Suppressor macrophage treated with lipopolysaccharide for 4 hours (primary cell): Measurements from ENCODE around the gene OBSCN.

Experiments
- DNase-seq: peaks from one replicate; pipeline ENCODE4 v3.0.0-alpha.2; 2020

OBSCN gene

DNA sequence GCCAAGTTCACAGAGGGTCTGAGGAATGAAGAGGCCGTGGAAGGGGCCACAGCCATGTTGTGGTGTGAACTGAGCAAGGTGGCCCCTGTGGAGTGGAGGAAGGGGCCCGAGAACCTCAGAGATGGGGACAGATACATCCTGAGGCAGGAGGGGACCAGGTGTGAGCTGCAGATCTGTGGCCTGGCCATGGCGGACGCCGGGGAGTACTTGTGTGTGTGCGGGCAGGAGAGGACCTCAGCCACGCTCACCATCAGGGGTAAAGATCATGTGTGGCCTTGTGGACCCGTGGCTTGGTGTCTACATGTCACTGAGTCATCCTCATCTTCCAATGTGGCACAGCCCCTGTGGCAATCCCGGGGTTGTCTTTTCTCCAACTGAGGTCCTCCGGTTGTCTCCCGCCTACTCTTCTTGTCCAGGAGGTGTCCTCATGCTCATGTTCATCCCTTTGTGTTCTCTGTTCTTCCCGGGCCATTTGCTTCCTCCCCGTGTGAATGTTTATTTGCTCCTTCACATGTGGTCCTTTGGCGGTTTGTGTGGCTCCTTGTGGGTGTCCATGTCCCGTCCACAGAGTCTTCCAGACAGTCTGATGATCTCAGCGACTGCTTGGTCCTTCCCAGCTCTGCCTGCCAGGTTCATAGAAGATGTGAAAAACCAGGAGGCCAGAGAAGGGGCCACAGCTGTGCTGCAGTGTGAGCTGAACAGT lies 84.2 kb downstream of the OBSCN start:
- no peak for DNase-seq

GRCh38 chr1:228292609-228292911 lies 84.7 kb downstream of the OBSCN start:
- no peak for DNase-seq

DNA sequence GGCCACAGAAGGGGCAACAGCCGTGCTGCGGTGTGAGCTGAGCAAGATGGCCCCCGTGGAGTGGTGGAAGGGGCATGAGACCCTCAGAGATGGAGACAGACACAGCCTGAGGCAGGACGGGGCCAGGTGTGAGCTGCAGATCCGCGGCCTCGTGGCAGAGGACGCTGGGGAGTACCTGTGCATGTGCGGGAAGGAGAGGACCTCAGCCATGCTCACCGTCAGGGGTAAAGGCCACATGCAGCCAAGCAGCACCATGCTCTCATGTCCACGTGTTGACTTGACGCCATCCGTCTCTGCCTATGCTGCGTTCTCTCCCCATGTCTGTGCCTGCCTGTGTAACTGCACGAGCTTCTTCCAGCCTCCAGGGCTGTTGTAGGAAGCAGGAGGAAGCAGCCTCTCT lies 85.5 kb downstream of the OBSCN start:
- DNase-seq = no peak

GRCh38 chr1:228293816-228294500 lies 86.1 kb downstream of the OBSCN start:
- no peak for DNase-seq

DNA sequence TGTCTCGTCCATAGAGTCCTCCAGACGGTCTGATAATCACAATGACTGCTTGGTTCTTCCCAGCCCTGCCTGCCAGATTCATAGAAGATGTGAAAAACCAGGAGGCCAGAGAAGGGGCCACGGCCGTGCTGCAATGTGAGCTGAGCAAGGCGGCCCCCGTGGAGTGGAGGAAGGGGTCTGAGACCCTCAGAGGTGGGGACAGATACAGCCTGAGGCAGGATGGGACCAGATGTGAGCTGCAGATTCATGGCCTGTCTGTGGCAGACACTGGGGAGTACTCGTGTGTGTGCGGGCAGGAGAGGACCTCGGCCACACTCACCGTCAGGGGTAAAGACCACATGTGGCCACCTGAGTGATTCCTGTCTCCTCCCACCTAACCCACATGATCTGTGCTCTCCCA lies 86.9 kb downstream of the OBSCN start:
- DNase-seq = no peak

GRCh38 chr1:228295201-228295600 lies 87.4 kb downstream of the OBSCN start:
- DNase-seq = no peak

- DNase-seq = no peak
Observed at GRCh38 chr1:228295981-228296380, 88.1 kb downstream of the OBSCN start.

DNA sequence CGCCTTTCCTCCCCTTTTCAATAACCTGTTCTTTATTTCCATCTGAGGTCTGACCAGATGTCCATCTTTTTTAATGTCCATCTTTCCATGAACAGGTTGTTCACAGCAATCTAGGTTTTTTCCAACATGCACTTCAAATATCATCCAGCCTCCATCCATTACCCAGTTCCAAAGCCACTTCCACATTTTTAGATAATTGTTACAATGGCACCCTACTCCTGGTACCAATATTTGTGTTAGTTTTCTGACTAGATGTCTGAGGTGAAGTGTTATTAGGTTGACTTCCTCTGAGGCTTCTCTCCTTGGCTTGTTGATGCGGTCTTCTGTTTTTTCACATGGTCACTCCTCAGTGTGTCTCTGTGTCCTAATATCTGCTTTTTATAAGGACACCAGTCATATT lies 89.4 kb downstream of the OBSCN start:
- DNase-seq = no peak

DNA sequence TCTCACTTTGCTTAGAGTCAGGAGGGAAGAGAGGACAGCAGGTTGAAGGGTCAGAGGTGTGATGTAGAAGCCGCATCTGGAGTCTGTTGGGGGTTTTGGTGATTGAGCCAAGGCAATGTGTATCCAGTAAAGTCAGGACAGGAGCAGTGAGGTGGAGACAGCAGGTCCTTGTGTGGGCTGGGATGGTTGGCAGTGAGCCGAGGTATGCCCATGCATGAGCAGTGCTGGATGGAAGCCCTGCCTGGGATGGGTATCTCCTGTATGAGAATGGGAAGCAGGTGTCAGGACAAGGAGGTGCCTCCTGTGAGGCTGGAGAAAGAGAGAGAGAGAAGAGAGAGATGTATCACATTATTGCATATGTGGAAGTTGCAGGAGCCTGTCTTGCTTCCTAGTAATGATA lies 90.0 kb downstream of the OBSCN start:
- no peak for DNase-seq

DNA sequence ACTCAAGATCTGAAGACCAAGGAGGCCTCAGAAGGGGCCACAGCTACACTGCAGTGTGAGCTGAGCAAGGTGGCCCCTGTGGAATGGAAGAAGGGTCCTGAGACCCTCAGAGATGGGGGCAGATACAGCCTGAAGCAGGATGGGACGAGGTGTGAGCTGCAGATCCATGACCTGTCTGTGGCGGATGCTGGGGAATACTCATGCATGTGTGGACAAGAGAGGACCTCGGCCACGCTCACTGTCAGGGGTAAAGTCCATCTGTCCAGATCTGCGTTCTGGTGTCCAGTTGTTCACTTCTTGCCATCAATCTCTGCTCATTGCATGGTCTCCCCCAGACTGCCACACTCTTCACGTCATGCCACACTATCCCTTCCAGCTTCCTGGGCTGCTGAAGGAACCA lies 90.6 kb downstream of the OBSCN start:
- DNase-seq = no peak

- DNase-seq = no peak
Observed at GRCh38 chr1:228299211-228299610, 91.4 kb downstream of the OBSCN start.

GRCh38 chr1:228299901-228300300 lies 92.1 kb downstream of the OBSCN start:
- DNase-seq = no peak

DNA sequence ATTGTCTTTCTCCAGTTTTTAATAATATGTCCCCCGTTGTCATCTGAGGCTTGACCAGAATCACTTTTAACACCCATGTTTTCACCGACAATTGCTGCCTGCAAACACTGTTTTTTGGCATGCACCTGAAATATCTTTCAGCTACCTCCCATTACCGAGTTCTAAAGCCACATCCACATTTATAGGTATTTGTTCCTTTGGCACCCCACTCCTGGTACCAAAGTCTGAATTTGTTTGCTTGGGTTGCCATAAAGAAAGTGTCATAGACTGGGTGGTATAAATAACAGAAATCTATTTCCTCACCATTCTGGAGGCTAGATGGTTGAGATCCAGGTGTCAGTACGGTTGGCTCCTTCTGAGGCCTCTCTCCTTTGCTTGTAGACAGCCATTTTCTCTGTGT lies 94.2 kb downstream of the OBSCN start:
- no peak for DNase-seq

GRCh38 chr1:228303596-228303995 lies 95.8 kb downstream of the OBSCN start:
- DNase-seq = no peak

DNA sequence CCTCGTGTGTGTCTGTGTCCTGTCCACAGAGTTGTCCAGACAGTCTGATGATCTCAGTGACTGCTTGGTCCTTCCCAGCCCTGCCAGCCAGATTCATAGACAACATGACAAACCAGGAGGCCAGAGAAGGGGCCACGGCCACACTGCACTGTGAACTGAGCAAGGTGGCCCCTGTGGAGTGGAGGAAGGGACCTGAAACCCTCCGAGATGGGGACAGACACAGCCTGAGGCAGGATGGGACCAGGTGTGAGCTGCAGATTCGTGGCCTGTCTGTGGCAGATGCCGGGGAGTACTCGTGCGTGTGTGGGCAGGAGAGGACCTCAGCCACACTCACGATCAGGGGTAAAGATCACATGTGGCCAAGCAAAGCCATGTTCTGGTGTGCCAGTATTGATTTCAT lies 96.4 kb downstream of the OBSCN start:
- no peak for DNase-seq

DNA sequence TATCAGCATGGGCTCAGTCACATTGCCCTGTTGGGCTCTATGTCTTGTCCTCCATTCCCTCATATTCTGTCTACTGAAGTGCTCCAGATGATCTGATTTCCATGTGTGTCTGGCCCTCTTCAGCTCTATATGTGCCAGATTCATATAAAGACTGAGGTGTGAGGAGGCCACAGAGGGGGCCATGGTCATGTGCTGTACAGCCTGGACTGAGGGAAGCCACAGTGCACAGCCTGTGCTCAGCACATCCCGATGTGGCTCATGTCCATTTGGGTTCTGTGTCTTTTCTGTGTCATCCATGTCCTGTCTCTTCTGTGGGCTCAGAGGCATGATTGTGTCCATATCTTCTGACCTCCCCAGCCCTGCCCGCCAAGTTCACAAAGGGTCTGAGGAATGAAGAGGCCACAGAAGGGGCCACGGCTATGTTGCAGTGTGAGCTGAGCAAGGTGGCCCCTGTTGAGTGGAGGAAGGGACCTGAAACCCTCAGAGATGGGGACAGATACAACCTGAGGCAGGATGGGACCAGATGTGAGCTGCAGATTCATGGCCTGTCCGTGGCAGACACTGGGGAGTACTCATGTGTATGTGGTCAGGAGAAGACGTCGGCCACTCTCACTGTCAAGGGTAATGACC lies 97.0 kb downstream of the OBSCN start:
- DNase-seq = no peak

DNA sequence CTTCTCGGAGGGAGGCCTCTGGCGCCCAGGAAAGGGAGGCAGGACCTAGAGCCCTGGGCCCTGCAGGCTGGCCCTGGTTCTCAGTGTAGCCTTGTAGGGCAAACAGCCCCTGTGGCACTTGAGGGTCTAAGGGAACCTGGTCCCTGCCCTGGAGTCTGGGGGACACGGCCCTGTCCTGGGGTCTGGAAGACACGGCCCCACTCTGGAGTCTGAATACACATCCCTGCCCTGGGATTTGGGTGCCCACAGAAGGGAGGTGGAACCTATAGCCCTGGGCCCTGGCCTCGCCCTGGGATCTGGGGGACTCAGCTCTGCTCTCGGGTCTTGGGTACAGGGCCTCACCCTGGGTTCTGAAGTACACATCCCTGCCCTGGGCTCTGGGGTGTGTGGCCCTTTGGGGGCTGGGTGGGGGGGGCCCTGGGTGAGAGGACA lies 97.9 kb downstream of the OBSCN start:
- no peak for DNase-seq

DNA sequence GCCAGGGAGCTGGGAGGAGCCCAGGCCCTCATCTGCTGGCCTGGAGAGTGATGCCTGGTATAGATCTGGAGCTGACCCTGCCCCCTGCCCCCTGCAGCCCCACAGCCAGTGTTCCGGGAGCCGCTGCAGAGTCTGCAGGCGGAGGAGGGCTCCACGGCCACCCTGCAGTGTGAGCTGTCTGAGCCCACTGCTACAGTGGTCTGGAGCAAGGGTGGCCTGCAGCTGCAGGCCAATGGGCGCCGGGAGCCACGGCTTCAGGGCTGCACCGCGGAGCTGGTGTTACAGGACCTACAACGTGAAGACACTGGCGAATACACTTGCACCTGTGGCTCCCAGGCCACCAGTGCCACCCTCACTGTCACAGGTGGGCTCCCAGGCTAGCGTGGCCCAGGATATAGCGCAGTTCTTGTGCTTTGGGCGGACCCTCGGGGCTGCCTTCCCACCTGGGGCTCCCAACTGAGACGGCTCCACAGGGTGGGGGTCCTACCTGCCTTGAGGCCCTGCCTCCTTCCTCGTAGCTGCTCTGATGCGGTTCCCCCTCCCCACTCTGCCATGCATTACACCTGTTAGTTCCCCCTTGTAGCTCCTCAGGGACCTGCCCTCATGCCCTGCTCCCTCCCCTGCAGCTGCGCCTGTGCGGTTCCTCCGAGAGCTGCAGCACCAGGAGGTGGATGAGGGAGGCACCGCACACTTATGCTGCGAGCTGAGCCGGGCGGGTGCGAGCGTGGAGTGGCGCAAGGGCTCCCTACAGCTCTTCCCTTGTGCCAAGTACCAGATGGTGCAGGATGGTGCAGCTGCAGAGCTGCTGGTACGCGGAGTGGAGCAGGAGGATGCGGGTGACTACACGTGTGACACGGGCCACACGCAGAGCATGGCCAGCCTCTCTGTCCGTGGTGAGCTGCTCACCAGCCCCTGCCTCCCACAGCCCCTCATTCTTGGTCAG lies 98.7 kb downstream of the OBSCN start:
- no peak for DNase-seq

DNA sequence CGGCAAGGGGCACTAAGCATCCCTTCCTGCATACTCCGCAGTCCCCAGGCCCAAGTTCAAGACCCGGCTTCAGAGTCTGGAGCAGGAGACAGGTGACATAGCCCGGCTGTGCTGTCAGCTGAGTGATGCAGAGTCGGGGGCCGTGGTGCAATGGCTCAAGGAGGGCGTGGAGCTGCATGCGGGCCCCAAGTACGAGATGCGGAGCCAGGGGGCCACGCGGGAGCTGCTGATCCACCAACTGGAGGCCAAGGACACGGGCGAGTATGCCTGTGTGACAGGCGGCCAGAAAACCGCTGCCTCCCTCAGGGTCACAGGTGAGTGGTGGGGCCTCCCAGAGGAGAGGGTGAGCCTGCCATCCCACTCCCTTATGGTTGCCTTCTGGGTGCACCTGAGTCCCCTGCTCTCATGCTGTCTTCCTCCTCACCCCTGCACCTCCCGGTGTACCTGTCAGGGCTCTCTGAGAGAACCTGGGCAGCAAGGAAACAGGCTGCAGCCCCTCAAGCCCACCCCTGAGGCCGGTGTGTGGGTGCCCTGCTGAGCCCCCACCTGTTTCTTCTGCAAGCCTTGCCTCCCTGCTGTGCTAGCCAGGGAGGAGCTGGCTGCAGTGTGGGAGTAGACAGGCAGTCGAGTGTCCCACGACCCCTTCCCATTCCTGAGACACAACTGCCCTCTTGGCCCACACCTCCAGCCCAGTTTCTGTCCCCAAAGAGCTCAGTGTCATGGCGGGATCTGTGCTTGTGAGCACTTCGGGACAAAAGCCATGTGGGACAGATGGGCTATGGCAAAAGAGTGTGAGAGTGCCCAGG lies 99.6 kb downstream of the OBSCN start:
- DNase-seq = no peak

GRCh38 chr1:228308085-228308601 lies 100.3 kb downstream of the OBSCN start:
- no peak for DNase-seq

GRCh38 chr1:228308628-228309325 lies 100.9 kb downstream of the OBSCN start:
- DNase-seq = no peak
